LHCN-M2 (cell line): Measurements from ENCODE around the gene B3GAT3. TPM values are rescaled to one million over a fixed set of nuclear protein-coding genes. Genes with fewer than 3 reads are reported as not detected.
"Not testable (repeated sequence)": the region's sequence is repeated elsewhere in the genome, so short reads cannot be mapped to it uniquely, and the experiment has no call there.

ENCODE experiments used
- DNase-seq: peaks from one replicate; pipeline ENCODE4 v3.0.0-alpha.2; 2012; ENCODE audit warnings: low read depth
- total RNA-seq: library from RNA; depleted of rRNA; stranded (reverse); fragments of >200 nt; gene quantifications from 2 replicates; pipeline ENCODE4 v1.2.3, GENCODE V29; 2014

The B3GAT3 gene
- total RNA-seq, 1 experiment from 2014 or later, result 74.1 TPM

DNA sequence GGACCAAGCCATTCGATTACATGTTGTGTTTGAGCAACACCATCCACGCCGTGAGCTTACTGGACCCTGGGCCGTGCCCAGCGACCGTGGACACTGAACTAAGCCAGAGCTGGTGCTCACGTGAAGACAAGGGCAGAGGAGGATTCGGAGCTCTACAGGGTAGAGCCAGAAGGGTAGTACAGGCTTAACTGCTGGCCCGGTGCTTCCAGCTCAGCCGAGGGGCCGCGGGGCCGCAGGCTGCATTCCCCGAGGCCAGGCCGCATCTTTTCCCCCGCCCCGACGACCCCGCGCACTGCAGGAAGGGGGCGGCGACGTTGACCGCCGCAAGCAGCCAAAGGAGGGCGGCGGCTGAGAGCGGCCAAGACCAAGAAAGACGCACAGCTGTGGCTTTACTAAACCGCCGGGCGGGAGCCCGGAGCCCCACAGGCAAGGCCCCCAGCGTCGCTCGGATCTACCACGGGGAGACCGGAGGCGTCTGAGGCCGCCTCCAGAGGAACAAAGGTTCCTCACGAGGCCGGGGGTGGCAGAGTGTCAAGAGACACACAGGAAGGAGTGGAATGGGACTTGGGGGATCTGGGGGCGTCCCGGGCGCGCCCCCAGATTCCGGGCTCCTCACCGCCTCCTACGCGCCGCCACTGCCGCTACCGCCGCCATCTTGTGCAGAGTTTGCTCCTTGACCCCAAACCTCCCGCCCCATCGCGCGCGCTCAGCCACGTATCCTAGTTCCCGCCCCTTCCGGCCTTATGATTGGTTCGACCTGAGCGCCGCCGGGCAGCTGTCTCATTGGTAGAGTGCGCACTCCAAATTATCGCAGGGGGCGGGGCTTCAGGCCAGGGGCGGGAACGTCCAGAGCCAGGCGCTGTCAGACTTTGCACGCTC is 24.4 kb upstream of the B3GAT3 start, which contains the start of gene GANAB:
Gene GANAB, minus strand, starts transcription at position 668 of the 879 bp plus-strand sequence. Its CDS starts 14 bp downstream, at position 654.
- DNase-seq, result peak; percentile 97

GRCh38 chr11:62645671-62645945 is 23.8 kb upstream of the B3GAT3 start:
- DNase-seq, result no peak

DNA sequence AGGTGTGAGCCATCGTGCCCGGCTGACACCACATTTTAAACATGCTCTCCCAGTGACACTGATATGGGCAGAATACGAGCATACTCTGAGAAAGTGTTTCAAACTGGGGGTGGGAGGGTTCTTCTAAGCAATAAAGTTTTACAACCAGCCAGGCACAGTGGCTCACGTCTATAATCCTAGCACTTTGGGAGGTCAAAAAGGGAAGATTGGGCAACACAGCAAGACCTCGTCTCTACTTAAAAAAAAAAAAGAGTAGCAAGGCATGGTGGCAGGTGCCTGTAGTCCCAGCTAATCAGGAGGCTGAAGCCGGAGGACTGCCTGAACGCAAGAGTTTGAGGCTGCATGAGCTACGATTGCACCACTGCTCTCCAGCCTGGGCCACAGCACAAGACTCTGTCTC is 22.4 kb upstream of the B3GAT3 start:
- no peak for DNase-seq

DNA sequence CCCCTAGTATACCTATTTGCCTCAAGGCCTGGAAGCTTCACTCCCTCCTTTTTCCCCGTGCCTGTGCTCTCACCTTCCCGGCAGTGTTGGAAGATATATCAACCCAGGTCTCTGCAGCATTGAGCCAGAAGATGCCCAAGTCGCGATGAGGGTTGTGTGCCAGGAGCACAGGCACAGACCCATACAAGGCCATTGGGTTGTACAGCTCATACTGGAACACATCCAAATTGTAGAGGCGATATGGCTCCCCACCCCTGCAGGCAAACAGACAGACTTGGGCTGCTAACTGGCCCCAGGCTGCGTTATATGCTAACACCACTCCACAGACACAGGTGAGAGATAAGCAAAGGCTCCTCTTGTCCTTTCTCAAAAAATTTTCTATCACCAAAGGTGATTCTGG is 10.7 kb upstream of the B3GAT3 start:
- no peak for DNase-seq

DNA sequence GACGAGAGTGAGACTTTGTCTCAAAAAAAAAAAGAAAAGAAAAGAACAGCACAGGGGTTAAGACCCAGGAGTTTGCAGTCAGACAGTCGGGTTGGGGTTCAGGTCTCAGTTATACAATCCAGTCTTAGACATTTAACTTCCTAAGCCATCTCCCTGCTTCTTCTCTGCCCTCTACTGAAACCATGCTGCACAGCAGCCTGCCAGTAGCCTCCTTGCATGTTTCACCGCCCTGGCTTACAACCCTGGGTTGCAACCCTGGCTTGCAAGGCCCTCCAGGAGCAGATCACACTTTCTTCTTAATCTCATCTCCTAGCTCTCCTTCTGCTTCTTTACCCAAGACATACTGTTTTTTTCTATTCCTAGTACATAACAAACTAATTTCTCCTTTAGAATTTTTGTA is 5.9 kb upstream of the B3GAT3 start:
- no peak for DNase-seq

DNA sequence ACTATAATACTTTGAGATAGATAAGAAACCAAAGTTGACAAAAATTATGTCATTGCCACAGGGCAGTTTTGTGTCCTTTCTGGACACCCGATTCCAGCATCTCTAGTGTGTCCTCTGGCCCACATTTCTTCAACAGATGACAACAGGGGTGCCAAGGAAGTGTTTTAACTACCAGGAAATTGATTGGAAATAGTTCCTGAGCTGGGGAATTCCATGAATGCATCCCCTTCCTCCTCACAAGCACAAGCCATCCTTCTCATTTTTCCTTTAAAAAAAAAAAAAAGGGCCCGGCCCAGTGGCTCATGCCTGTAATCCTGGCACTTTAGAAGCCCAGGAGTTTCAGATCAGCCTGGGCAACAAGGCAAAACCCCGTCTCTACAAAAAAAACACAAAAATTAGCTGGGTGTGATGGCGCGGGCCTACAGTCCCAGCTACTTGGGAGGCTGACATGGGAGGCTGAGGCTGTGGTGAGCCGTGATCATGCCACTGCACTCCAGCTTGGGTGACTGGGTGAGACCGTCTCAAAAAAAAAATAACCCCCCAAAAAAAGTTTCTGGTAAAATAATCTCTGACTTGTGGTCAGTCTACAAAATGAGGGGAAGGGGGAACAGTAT is 797 bp upstream of the B3GAT3 start:
- DNase-seq, result no peak

DNA sequence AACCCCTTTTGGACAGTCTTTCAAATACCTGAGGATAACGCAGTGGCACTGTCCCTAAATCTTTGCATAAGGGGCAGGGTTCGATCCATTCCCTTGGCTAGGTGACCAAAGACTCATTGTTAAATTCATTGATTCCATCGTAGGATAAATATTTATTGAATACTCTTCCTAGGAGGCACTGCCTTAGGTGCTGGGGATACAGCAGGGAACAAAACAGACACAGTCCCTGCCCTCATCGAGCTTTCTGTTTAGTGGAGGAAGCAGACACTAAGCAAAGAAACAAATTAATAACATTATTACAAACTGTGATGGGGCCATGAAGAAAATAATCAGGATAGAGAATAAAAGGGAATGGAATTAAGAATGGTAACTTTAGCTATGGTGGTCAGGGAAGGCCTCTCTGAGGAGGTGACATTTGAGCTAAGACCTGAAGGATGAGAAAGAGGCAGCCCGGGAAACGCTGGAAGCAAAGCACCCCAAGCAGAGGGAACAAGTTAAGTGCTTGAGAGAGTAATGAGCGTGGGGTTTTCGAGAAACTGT is 689 bp downstream of the B3GAT3 start:
- no peak for DNase-seq

- not testable (repeated sequence) for DNase-seq
These were observed 4.8 kb downstream of the B3GAT3 start for GRCh38 chr11:62616957-62617356.

DNA sequence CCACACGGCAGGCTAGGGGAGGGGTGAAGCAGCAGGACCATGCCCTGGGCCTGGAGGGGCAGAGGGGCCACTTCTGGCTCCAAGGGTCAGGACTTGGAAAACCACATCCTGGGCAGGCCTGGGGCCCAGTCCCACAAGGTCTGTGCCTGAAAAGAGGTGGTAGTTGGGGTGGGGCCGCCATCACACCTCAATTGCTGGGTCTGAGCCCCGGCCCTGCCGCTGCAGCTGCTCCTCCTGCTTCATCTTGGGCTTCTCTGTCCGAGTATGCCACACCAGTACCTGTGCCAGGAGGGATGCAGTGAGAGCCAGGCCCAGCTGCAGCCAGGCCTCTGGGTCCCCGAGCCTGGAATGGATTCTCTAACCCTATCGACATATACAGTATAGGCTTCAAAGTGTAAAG is 6.3 kb downstream of the B3GAT3 start:
- no peak for DNase-seq

DNA sequence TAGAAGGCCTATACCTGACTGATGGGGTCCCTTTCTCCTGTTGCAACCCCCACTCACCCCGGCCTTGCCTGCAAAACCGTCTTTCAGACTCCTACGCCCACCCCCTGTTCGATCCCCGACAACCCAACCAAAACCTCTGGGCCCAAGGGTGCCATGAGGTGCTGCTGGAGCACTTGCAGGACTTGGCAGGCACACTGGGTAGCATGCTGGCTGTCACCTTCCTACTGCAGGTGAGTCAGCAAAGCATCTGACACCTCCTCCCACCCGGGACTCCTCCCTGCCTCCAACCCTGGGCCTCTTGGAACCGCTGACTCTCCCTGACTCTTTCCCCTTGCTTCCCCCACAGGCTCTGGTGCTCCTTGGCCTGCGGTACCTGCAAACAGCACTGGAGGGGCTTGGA is 7.5 kb downstream of the B3GAT3 start:
- no peak for DNase-seq

GRCh38 chr11:62613291-62613778 is 8.5 kb downstream of the B3GAT3 start:
- no peak for DNase-seq

GRCh38 chr11:62612366-62613290 is 9.2 kb downstream of the B3GAT3 start, which contains the start of the genes EML3 and ROM1:
Gene EML3, minus strand, starts transcription at chr11:62612775. Its CDS starts 318 bp downstream, at chr11:62612457.
Gene ROM1, plus strand, starts transcription at chr11:62613257. Its CDS starts 25 bp downstream, at chr11:62613282.
- DNase-seq, result peak; percentile 92

DNA sequence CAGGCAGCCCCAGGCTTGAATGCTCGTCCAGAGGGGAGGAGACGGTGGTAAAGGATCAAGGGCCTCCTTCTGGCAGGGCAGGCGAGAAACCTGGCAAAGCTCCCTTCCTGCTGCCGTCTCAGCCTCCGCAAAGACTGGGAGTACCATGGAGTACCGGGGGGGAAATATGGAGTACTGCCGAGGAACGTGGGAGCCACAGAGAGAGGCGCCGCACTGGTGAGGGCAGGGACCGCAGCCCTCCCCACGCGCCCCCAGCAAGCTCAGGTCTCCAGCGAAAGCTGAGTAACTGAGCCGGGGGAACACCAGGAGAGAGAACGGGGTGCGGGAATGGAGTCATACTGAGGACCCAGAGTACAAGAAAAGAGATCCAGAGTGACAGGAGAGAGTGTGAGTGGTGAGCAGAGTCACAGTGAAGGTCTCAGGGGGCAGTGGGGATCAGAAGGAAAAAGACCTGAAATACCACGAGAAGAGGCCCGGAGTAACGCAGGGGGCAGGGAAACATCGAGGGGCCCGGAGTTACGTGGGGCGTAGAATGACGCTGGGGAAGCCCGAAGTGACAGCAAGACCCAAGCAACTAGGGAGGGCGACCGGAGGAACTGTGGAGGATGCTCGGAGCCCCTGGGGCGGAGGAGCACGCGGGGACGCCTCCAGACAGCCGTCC is 10.0 kb downstream of the B3GAT3 start:
- DNase-seq, result peak; percentile 69

GRCh38 chr11:62610814-62611704 is 10.7 kb downstream of the B3GAT3 start:
- no peak for DNase-seq

- no peak for DNase-seq
These were observed 11.4 kb downstream of the B3GAT3 start for GRCh38 chr11:62610403-62610802.

GRCh38 chr11:62608776-62609175 is 13.0 kb downstream of the B3GAT3 start:
- DNase-seq, result no peak

DNA sequence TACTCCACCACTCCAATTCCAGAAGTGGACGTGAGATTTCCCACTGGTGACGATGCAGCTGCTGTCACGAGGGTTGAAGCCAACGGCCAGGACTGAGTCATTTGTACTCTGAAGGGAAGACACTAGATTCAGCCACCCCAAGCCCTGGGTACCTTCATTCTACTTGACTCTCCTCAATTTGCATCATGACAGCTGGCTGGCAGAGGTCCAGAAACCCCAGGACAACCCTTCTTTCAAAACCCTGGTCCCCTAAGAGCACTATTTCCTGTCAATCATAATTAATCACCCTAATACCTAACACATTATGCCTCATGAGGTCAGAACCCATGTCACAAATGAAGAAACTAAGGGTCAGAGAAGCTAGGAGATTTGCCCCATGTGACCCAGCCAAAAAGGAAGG is 14.1 kb downstream of the B3GAT3 start:
- DNase-seq, result peak; percentile 93

DNA sequence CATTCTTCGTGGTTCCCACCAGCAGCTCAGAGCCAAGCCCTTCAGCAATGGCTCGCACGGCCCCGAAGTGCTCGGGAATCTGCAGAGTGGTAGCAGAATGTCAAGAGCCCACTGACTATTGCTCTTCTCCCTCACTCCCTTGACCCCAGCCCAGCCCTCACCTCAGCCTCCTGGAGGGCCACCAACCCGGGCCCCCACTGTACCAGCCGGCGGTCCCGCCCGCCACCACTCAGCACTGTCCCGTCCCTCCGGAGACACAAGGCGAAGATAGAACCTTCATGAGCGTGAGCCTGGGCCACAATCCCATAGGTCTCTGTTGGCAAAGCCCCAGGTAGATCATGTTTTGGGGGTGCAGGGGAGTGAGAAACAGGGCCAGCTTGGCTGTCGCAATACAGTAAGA is 15.9 kb downstream of the B3GAT3 start:
- DNase-seq, result no peak

- DNase-seq, result no peak
These were observed 16.3 kb downstream of the B3GAT3 start for GRCh38 chr11:62605467-62605866.
